Inflammatory macrophage (primary cell): ENCODE measurements around the gene GTF2H2.
"Not testable (repeated sequence)": the region's sequence is repeated elsewhere in the genome, so short reads cannot be mapped to it uniquely, and the experiment has no call there.

ENCODE experiments used
- DNase-seq, 2 donors: peaks; one replicate each; pipeline ENCODE4 v3.0.0-alpha.2; 2020 to 2022

GTF2H2 gene

GRCh38 chr5:71011194-71011792, 56.2 kb downstream of the GTF2H2 start:
- no peak for DNase-seq

GRCh38 chr5:71006983-71007382, 60.5 kb downstream of the GTF2H2 start:
- not testable (repeated sequence) for DNase-seq
